HepG2 (cell line): Measurements from ENCODE around the gene TAF1C. TPM values are rescaled to one million over a fixed set of nuclear protein-coding genes. Genes with fewer than 3 reads are reported as not detected.
A peak's percentile ranks its signal among the peaks of the same experiment; 100 is the strongest.

Experiments
- ATAC-seq: fragments of 200-7000 bp; cut with Tn5 transposase; 3 replicates; pipeline ENCODE4 v1.9.1; 2020; ENCODE audit warnings: mild to moderate bottlenecking, moderate library complexity
- BruUV-seq: library from RNA; stranded (reverse); fragments of 400-500 nt; replicated peaks from 2 replicates; lab custom pipeline; 2021; lab: Mats Ljungman, UMichigan
- CTCF ChIA-PET: fragments of 300-600 bp; formaldehyde crosslinking; extraction: SDS; loops from one replicate; lab custom pipeline; 2021; ENCODE audit warnings: low total read pairs, inconsistent platforms, low intra/inter-chr PET ratio; lab: Yijun Ruan, JAX
- POLR2A ChIA-PET: fragments of 350-600 bp; sonication (Branson Sonifier 250); formaldehyde crosslinking; loops from one replicate; lab custom pipeline; 2020; ENCODE audit warnings: antibody characterized with exemption, inconsistent platforms; lab: Yijun Ruan, JAX
- DNase-seq: peaks from one replicate; pipeline ENCODE4 v3.0.0-alpha.2; 2015; ENCODE audit warnings: low spot score
- FAIRE-seq: peaks from 3 replicates; lab custom pipeline; 2011; peaks lifted over from hg19 to GRCh38; lab: Jason Lieb, UNC
- H2AFZ ChIP-seq: one replicate; pipeline ENCODE4 v1.6.1; 2011; ENCODE audit warnings: low read length, inconsistent platforms
- H3K27ac ChIP-seq: fragments of 300-600 bp; 3 replicates; pipeline ENCODE4 v1.8.0; 2011; ENCODE audit warnings: mixed run types, mild to moderate bottlenecking, mixed read lengths, low read length, inconsistent platforms; ENCODE audit not compliant: insufficient read depth; ENCODE audit errors: extremely low read length
- H3K27me3 ChIP-seq, 2 experiments: fragments of 200-600 bp in 1 of 2; 2 replicates in 1 of 2; 3 replicates in 1 of 2; pipeline versions ENCODE4 v1.6.0 to v1.8.0; 2011; ENCODE audit warnings: low read length in 2 of 2, mild to moderate bottlenecking in 2 of 2, moderate library complexity in 2 of 2, inconsistent platforms in 1 of 2; ENCODE audit not compliant: insufficient read depth in 2 of 2, control insufficient read depth in 1 of 2
- H3K36me3 ChIP-seq, 2 experiments: fragments of 200-600 bp in 1 of 2; replicated peaks in 1 of 2; 2 replicates in 1 of 2; 3 replicates in 1 of 2; pipeline versions ENCODE4 v1.5.1 to v1.8.0; 2011; ENCODE audit warnings: low read length in 2 of 2, inconsistent platforms in 1 of 2; ENCODE audit not compliant: insufficient read depth in 2 of 2, control insufficient read depth in 1 of 2
- H3K4me1 ChIP-seq: 2 replicates; pipeline ENCODE4 v1.5.1; 2012; ENCODE audit warnings: low read length, inconsistent platforms; ENCODE audit not compliant: insufficient read depth
- H3K4me2 ChIP-seq: 2 replicates; pipeline ENCODE4 v1.6.0; 2011; ENCODE audit warnings: low read depth, low read length, inconsistent platforms
- H3K4me3 ChIP-seq, 3 experiments: fragments of 200-600 bp in 1 of 3; sonication (generic), shearing (Covaris generic) in 1 of 3; replicated peaks in 1 of 3; 2 replicates each; pipeline ENCODE4 v1.5.1; 2011 to 2016; ENCODE audit warnings: low read length in 3 of 3, inconsistent platforms in 2 of 3, low read depth in 2 of 3, mild to moderate bottlenecking in 2 of 3, control low read depth in 1 of 3, mixed read lengths in 1 of 3; ENCODE audit not compliant: insufficient read depth in 1 of 3
- H3K79me2 ChIP-seq: one replicate; pipeline ENCODE4 v1.6.1; 2011; ENCODE audit warnings: low read length, inconsistent platforms; ENCODE audit not compliant: insufficient read depth
- H3K9ac ChIP-seq: 2 replicates; pipeline ENCODE4 v1.6.0; 2011; ENCODE audit warnings: mild to moderate bottlenecking, low read depth, low read length, inconsistent platforms; ENCODE audit not compliant: insufficient read depth
- H3K9me3 ChIP-seq: 2 replicates; pipeline ENCODE4 v1.5.1; 2012; ENCODE audit warnings: mild to moderate bottlenecking, low read length
- H4K20me1 ChIP-seq: 2 replicates; pipeline ENCODE4 v1.6.0; 2011; ENCODE audit warnings: inconsistent platforms, mild to moderate bottlenecking, low read length, moderate library complexity; ENCODE audit not compliant: insufficient read depth
- DR1 ChIP-seq: sonication (generic); formaldehyde crosslinking; IDR thresholded peaks from 2 replicates; pipeline ENCODE4 v1.8.0; 2021; ENCODE audit warnings: mild to moderate bottlenecking, missing genetic modification reagents, inconsistent platforms
- ELF4 ChIP-seq: sonication (generic); formaldehyde crosslinking; IDR thresholded peaks from 2 replicates; pipeline ENCODE4 v1.5.0; 2020; ENCODE audit warnings: missing genetic modification reagents, mild to moderate bottlenecking, moderate library complexity, borderline replicate concordance
- FLYWCH1 ChIP-seq: sonication (generic); formaldehyde crosslinking; IDR thresholded peaks from 2 replicates; pipeline ENCODE4 v1.8.1; 2023; ENCODE audit warnings: mild to moderate bottlenecking, missing genetic modification reagents
- HES4 ChIP-seq: sonication (generic); formaldehyde crosslinking; IDR thresholded peaks from 2 replicates; pipeline ENCODE4 v1.9.0; 2021; ENCODE audit warnings: mild to moderate bottlenecking, missing genetic modification reagents, borderline replicate concordance
- IKZF5 ChIP-seq: IDR thresholded peaks from 2 replicates; pipeline ENCODE4 v1.6.1; 2018; ENCODE audit warnings: missing genetic modification reagents, mild to moderate bottlenecking, missing compliant biosample characterization
- KLF11 ChIP-seq: IDR thresholded peaks from 2 replicates; pipeline ENCODE4 v1.6.1; 2016; ENCODE audit warnings: missing compliant biosample characterization
- NFE2 ChIP-seq: sonication (generic); formaldehyde crosslinking; IDR thresholded peaks from 2 replicates; pipeline ENCODE4 v1.4.0; 2020; ENCODE audit warnings: missing genetic modification reagents
- NR3C1 ChIP-seq: sonication (generic); formaldehyde crosslinking; IDR thresholded peaks from 2 replicates; pipeline ENCODE4 v1.4.0; 2020; ENCODE audit warnings: missing genetic modification reagents
- RNF2 ChIP-seq: fragments of 450-650 bp; conservative IDR thresholded peaks from 2 replicates; pipeline ENCODE4 v1.6.1; 2016; ENCODE audit warnings: low read depth
- TMF1 ChIP-seq: sonication (generic); formaldehyde crosslinking; IDR thresholded peaks from 2 replicates; pipeline ENCODE4 v1.8.1; 2022; ENCODE audit warnings: low read depth, missing genetic modification reagents
- ZFP1 ChIP-seq: IDR thresholded peaks from 2 replicates; pipeline ENCODE4 v1.6.1; 2016
- ZKSCAN8 ChIP-seq: IDR thresholded peaks from 2 replicates; pipeline ENCODE4 v1.6.1; 2016; ENCODE audit warnings: borderline replicate concordance, missing genetic modification reagents, missing compliant biosample characterization
- ZNF10 ChIP-seq: sonication (generic); formaldehyde crosslinking; IDR thresholded peaks from 2 replicates; pipeline ENCODE4 v1.4.0; 2020; ENCODE audit warnings: mild to moderate bottlenecking, low read depth, missing genetic modification reagents, borderline replicate concordance
- ZNF121 ChIP-seq: sonication (generic); formaldehyde crosslinking; IDR thresholded peaks from 2 replicates; pipeline ENCODE4 v1.5.0; 2020; ENCODE audit warnings: mild to moderate bottlenecking, missing genetic modification reagents
- ZNF484 ChIP-seq: sonication (generic); formaldehyde crosslinking; IDR thresholded peaks from 2 replicates; pipeline ENCODE4 v1.5.1; 2020; ENCODE audit warnings: mild to moderate bottlenecking, low read depth, missing genetic modification reagents, borderline replicate concordance
- WGBS: methylation state at CpG from one replicate; pipeline ENCODE4 v1.1.6; 2017; ENCODE audit warnings: low lambda C conversion rate; 5-methylcytosine and 5-hydroxymethylcytosine counted together
- in situ Hi-C: cut with HindIII; loops from 2 replicates; pipeline ENCODE4 v1.10.0; 2017; ENCODE audit warnings: low pct_unique_long_range_greater_than_20kb; ENCODE audit not compliant: extremely low pct_ligation_motif_present
- intact Hi-C: fragments of 100-400 bp; cut with micrococcal nuclease; formaldehyde crosslinking; loops from one replicate; pipeline ENCODE4 v1.10.0; 2022; ENCODE audit not compliant: unreplicated experiment
- polyA plus RNA-seq, 8 experiments: library from polyadenylated mRNA; depleted of rRNA in 3 of 8; stranded (reverse) in 7 of 8; unstranded in 1 of 8; fragments of >200 nt; fragmentation: Illumina TruSeq in 4 of 8; extraction: Trizol in 4 of 8; gene quantifications; 2 replicates each; pipeline versions ENCODE4 v1.2.1 to v1.2.3, GENCODE V29; 2011 to 2016; ENCODE audit warnings: low read depth in 4 of 8, missing spikeins in 1 of 8, mixed read lengths in 1 of 8; ENCODE audit not compliant: insufficient read depth in 1 of 8
- total RNA-seq, 5 experiments: library from RNA; depleted of rRNA; stranded (reverse); fragments of >200 nt; fragmentation: Illumina TruSeq; extraction: Trizol; gene quantifications; 2 replicates each; pipeline ENCODE4 v1.2.3, GENCODE V29; 2016; ENCODE audit warnings: low read depth in 1 of 5
- TF ChIP-seq, protein P1 (sequence below): sonication (generic); formaldehyde crosslinking; IDR thresholded peaks from 2 replicates; pipeline ENCODE4 v1.5.1; 2020; ENCODE audit warnings: mild to moderate bottlenecking, missing genetic modification reagents, borderline replicate concordance
- TF ChIP-seq, protein P2 (sequence below): sonication (generic); formaldehyde crosslinking; IDR thresholded peaks from 2 replicates; pipeline ENCODE4 v1.5.1; 2020; ENCODE audit warnings: missing genetic modification reagents, mild to moderate bottlenecking, borderline replicate concordance
- TF ChIP-seq, protein P3 (sequence below): sonication (generic); formaldehyde crosslinking; IDR thresholded peaks from 2 replicates; pipeline ENCODE4 v1.4.0; 2020; ENCODE audit warnings: missing genetic modification reagents; ENCODE audit errors: not compliant biosample characterization
- TF ChIP-seq, protein P4 (sequence below): sonication (generic); formaldehyde crosslinking; conservative IDR thresholded peaks from 2 replicates; pipeline ENCODE4 v1.5.0; 2020; ENCODE audit warnings: missing genetic modification reagents

Gene TAF1C
- total and polyA plus RNA-seq, 2 of the 13 experiments (the other 11 are each of a cell fraction or from before 2014, with no cell fraction given) = 15.6 to 20.8 TPM

DNA sequence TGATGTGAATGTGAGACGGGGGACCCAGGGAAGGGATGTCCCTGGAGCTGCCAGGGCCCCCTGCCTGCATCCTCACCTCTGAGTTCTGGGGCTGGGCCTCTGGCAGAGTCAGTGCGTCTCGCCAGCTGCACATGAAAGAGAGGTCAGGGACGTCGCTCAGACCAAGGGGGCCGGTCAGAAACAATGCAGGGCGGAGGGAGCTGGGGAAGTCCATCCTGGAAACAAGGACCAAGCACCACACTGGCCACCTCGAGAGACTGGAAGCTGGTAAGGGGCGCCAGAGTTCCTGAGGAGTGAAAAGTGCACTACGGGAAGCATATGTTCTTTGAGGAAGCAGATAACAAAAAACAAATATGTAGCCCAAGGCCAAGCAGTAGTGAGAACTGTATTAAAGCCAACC is 2.1 kb downstream of the TAF1C start:
- Histone ChIP-seq H3K4me1 (peaks cover 14% of the 10 kb centered on the region), H3K27me3 (no peaks in the 10 kb centered on the region), H4K20me1 (no peaks in the 10 kb centered on the region), H3K9ac (no peak overlapping the region), H3K36me3 (peaks cover 24 to 47% of the 10 kb centered on the region in 2 experiments; a peak in 4 of 5 replicates), H3K9me3 (no peaks in the 10 kb centered on the region), H3K79me2 (peaks cover 25% of the 10 kb centered on the region), H2AFZ (no peak overlapping the region), H3K4me2 (peak overlapping the region; percentile 90; the same call in 1 of the 2 replicates), H3K4me3 (no peak overlapping the region; a peak in 1 of 6 replicates), H3K27ac (no peak overlapping the region)
- DNase-seq (no peak), ATAC-seq (no peak), FAIRE-seq (no peak)
- in situ Hi-C loops (loop anchor here (25.0 kb wide), 1 partner anchor 222 kb away; the partner anchor contains the start of genes NECAB2 and OSGIN1), intact Hi-C loops (no loop called here)
- ChIA-PET CTCF (no interaction called here), POLR2A (no interaction called here)
- no TSS peak for BruUV-seq
- TF ChIP-seq ZKSCAN8 (no peak), FLYWCH1 (no peak), ZFP1 (CRISPR knock-in tag) (no peak), NFE2 (CRISPR knock-in tag) (no peak), IKZF5 (CRISPR knock-in tag) (no peak), ELF4 (CRISPR knock-in tag) (no peak), KLF11 (no peak), RNF2 (no peak), ZNF121 (no peak), HES4 (CRISPR knock-in tag) (no peak), ZNF484 (CRISPR knock-in tag) (no peak), TMF1 (CRISPR knock-in tag) (no peak), ZNF10 (no peak), NR3C1 (CRISPR knock-in tag) (no peak), DR1 (CRISPR knock-in tag) (no peak)
- TF ChIP-seq, protein P1, sequence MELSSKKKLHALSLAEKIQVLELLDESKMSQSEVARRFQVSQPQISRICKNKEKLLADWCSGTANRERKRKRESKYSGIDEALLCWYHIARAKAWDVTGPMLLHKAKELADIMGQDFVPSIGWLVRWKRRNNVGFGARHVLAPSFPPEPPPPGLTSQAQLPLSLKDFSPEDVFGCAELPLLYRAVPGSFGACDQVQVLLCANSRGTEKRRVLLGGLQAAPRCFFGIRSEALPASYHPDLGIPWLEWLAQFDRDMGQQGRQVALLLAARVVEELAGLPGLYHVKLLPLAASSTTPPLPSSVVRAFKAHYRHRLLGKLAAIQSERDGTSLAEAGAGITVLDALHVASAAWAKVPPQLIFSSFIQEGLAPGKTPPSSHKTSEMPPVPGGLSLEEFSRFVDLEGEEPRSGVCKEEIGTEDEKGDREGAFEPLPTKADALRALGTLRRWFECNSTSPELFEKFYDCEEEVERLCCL (CRISPR knock-in tag) = no peak
- TF ChIP-seq, protein P2, sequence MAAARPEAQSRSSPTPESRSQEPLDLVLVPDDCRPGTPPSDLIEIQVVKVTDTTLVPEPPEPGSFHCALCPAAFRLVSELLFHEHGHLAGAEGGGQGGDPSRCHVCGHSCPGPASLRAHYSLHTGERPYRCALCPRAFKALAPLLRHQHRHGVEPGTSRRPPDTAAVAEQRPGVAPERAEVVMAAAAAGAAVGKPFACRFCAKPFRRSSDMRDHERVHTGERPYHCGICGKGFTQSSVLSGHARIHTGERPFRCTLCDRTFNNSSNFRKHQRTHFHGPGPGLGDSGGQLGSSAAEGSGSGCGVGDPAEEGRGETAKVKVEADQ = no peak
- TF ChIP-seq, protein P3, sequence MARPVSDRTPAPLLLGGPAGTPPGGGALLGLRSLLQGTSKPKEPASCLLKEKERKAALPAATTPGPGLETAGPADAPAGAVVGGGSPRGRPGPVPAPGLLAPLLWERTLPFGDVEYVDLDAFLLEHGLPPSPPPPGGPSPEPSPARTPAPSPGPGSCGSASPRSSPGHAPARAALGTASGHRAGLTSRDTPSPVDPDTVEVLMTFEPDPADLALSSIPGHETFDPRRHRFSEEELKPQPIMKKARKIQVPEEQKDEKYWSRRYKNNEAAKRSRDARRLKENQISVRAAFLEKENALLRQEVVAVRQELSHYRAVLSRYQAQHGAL (CRISPR knock-in tag) = no peak
- TF ChIP-seq, protein P4, sequence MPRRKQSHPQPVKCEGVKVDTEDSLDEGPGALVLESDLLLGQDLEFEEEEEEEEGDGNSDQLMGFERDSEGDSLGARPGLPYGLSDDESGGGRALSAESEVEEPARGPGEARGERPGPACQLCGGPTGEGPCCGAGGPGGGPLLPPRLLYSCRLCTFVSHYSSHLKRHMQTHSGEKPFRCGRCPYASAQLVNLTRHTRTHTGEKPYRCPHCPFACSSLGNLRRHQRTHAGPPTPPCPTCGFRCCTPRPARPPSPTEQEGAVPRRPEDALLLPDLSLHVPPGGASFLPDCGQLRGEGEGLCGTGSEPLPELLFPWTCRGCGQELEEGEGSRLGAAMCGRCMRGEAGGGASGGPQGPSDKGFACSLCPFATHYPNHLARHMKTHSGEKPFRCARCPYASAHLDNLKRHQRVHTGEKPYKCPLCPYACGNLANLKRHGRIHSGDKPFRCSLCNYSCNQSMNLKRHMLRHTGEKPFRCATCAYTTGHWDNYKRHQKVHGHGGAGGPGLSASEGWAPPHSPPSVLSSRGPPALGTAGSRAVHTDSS (CRISPR knock-in tag) = no peak
- 98% methylated on average over 9 of the region's 10 CpGs for WGBS
